ENCODE results near the gene AP1AR.
A peak's percentile ranks its signal among the peaks of the same experiment; 100 is the strongest.
"Not testable (repeated sequence)": the region's sequence is repeated elsewhere in the genome, so short reads cannot be mapped to it uniquely, and the experiment has no call there.

The AP1AR gene

GRCh38 chr4:112279025-112279881 is 47.7 kb downstream of the AP1AR start:
- no peak for DNase-seq (ENCODE audit: low read depth, low spot score)
- Histone ChIP-seq H3K4me1 (ENCODE audit: control insufficient read depth, insufficient read depth, low read length) (no peaks in the 10 kb centered on the region), H3K27me3 (ENCODE audit: control insufficient read depth, insufficient read depth, low read length) (no peaks in the 10 kb centered on the region), H3K4me3 (ENCODE audit: low read length) (no peak overlapping the region), H3K9me3 (ENCODE audit: control insufficient read depth, insufficient read depth, low read length) (no peaks in the 10 kb centered on the region), H3K27ac (ENCODE audit: low read length) (no peak overlapping the region), H3K36me3 (ENCODE audit: control insufficient read depth, insufficient read depth, low read length) (no peaks in the 10 kb centered on the region)
- no CpG with 5 or more reads among the region's 10 CpGs for WGBS (ENCODE audit: insufficient coverage, insufficient read length)

GRCh38 chr4:112279882-112280315 is 48.3 kb downstream of the AP1AR start:
- no peaks in the 10 kb centered on the region for H3K4me1 ChIP-seq (ENCODE audit: control insufficient read depth, insufficient read depth, low read length)
- H3K4me3 ChIP-seq (ENCODE audit: low read length): no peak overlapping the region
- H3K9me3 ChIP-seq (ENCODE audit: control insufficient read depth, insufficient read depth, low read length): no peaks in the 10 kb centered on the region
- WGBS (ENCODE audit: insufficient coverage, insufficient read length): no CpG with 5 or more reads among the region's 7 CpGs
- DNase-seq (ENCODE audit: low read depth, low spot score): no peak
- H3K27me3 ChIP-seq (ENCODE audit: control insufficient read depth, insufficient read depth, low read length): no peaks in the 10 kb centered on the region
- H3K27ac ChIP-seq (ENCODE audit: low read length): no peak overlapping the region
- H3K36me3 ChIP-seq (ENCODE audit: control insufficient read depth, insufficient read depth, low read length): no peaks in the 10 kb centered on the region

DNA sequence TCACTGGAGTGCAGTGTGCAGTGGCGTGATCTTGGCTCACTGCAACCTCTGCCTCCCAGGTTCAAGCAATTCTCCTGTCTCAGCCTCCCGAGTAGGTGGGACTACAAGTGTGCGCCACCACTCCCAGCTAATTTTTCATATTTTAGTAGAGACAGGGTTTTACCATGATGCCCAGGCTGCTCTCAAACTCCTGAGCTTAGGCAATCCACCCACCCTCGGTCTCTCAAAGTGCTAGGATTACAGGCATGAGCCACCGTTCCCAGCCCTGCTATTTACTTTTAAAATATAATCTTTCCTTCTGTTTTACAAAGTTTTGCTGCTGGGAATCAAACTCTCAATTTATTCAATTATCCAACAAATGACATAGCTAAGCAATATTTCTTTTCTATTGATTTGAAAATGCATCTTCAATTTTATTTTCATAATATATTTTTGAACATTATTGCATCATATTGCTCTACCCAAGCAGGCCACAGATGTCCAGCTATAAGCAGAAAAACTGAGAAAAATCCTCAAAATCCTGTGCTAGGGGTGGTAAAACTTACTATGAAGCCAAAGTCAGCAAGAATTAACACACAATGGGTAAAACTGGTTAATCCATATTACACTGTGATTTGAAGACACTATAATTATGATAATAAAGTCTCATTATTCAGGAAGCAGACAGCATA is 48.9 kb downstream of the AP1AR start:
- no peaks in the 10 kb centered on the region for H3K9me3 ChIP-seq (ENCODE audit: control insufficient read depth, insufficient read depth, low read length)
- no peak overlapping the region for H3K27ac ChIP-seq (ENCODE audit: low read length)
- H3K4me1 ChIP-seq (ENCODE audit: control insufficient read depth, insufficient read depth, low read length): no peaks in the 10 kb centered on the region; the same call in 1 of the 2 replicates
- no peaks in the 10 kb centered on the region for H3K36me3 ChIP-seq (ENCODE audit: control insufficient read depth, insufficient read depth, low read length)
- H3K4me3 ChIP-seq (ENCODE audit: low read length): no peak overlapping the region
- DNase-seq (ENCODE audit: low read depth, low spot score): no peak
- no CpG with 5 or more reads among the region's 5 CpGs for WGBS (ENCODE audit: insufficient coverage, insufficient read length)
- H3K27me3 ChIP-seq (ENCODE audit: control insufficient read depth, insufficient read depth, low read length): no peaks in the 10 kb centered on the region

- H3K4me1 ChIP-seq (ENCODE audit: control insufficient read depth, insufficient read depth, low read length); H3K27ac ChIP-seq (ENCODE audit: low read length); H3K9me3 ChIP-seq (ENCODE audit: control insufficient read depth, insufficient read depth, low read length); H3K4me3 ChIP-seq (ENCODE audit: low read length); H3K36me3 ChIP-seq (ENCODE audit: control insufficient read depth, insufficient read depth, low read length); H3K27me3 ChIP-seq (ENCODE audit: control insufficient read depth, insufficient read depth, low read length); DNase-seq (ENCODE audit: low read depth, low spot score): not testable (repeated sequence)
- no CpG with 5 or more reads among the region's 2 CpGs for WGBS (ENCODE audit: insufficient coverage, insufficient read length)
Observed at GRCh38 chr4:112281895-112282398, 50.4 kb downstream of the AP1AR start.

DNA sequence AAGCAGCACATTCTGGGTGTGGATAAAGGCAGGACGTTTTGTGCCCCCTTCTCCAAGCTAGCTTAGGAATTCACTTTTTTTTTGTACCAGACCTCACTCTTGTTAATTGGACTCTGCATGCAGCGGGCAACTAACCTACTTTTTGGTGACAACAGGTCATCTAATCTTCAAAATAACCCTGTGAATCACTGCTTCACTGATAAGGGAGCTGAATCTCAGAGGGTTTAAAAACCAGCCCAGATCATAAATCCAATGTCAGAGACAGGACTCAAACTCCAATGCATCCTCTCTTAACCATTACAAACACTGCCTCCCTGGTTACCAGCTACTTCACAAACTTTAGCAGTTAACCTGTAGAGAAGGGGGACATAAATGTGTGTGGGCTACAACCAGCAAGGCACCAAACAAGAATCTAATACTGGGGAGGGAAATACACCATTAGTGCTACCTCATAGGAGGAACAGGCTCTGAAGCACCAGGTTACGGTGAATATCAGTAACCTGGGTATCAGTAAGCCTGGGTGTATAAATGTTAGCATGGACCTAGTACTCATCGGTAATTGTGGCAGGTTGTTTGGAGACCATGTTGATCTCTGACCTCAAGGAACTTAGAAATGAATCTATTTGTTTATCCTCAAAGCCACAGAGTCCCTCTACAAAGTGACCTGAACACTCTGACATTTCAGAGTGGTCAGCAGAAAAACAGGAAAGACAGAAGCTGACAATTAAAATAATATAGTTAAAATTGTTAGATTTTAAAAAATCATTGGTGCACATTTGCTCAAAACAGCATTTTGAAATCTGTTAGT is 51.5 kb downstream of the AP1AR start:
- no peak overlapping the region for H3K4me3 ChIP-seq (ENCODE audit: low read length)
- no peak overlapping the region for H3K27ac ChIP-seq (ENCODE audit: low read length)
- DNase-seq (ENCODE audit: low read depth, low spot score): no peak
- WGBS (ENCODE audit: insufficient coverage, insufficient read length): no CpG with 5 or more reads among the region's 4 CpGs
- H3K36me3 ChIP-seq (ENCODE audit: control insufficient read depth, insufficient read depth, low read length): no peaks in the 10 kb centered on the region
- H3K4me1 ChIP-seq (ENCODE audit: control insufficient read depth, insufficient read depth, low read length): no peaks in the 10 kb centered on the region; the same call in 1 of the 2 replicates
- H3K9me3 ChIP-seq (ENCODE audit: control insufficient read depth, insufficient read depth, low read length): no peaks in the 10 kb centered on the region
- peaks cover 1% of the 10 kb centered on the region; the same call in 1 of the 2 replicates for H3K27me3 ChIP-seq (ENCODE audit: control insufficient read depth, insufficient read depth, low read length)

GRCh38 chr4:112284166-112284565 is 52.6 kb downstream of the AP1AR start:
- Histone ChIP-seq H3K36me3 (ENCODE audit: control insufficient read depth, insufficient read depth, low read length) (no peaks in the 10 kb centered on the region), H3K27ac (ENCODE audit: low read length) (no peak overlapping the region), H3K4me3 (ENCODE audit: low read length) (no peak overlapping the region), H3K9me3 (ENCODE audit: control insufficient read depth, insufficient read depth, low read length) (no peaks in the 10 kb centered on the region), H3K27me3 (ENCODE audit: control insufficient read depth, insufficient read depth, low read length) (peaks cover 1% of the 10 kb centered on the region; the same call in 1 of the 2 replicates), H3K4me1 (ENCODE audit: control insufficient read depth, insufficient read depth, low read length) (no peaks in the 10 kb centered on the region; the same call in 1 of the 2 replicates)
- no peak for DNase-seq (ENCODE audit: low read depth, low spot score)
- WGBS (ENCODE audit: insufficient coverage, insufficient read length): no CpG with 5 or more reads among the region's 6 CpGs

DNA sequence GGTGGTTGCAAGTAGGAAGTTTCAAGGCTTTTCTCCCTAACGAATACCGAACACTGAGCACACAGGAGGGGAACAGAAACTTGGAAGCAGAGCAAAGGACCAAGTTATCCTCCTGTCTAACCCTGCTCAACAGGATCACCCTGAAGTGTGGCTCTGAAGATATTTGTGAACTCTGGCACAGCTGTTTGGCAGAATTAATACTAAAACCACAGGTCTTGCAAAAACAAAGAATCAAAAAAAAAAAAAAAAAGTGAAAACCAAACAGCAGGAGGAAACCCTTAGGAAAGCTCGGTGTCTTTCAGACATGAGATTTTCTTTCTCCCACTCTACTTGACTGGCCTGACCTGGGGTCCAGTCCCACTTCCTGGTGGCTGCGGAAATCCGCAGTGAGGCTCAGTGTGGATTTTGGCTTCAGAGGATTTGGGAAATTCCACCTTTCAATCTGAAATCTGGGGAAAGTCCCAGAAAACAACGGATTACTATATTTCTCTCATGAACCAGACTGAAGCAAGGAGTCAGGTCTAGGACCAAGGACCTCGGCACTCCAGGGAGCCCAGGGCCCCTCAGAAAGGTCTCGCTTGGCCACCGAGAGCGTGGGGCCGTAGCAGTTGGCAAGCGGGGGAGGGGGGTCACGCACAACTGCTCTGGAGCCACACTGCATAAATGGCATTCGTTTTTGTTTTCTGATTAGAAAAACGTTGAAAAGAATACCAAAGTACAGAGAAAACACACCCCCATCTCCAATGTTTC is 53.2 kb downstream of the AP1AR start:
- no peaks in the 10 kb centered on the region; the same call in 1 of the 2 replicates for H3K4me1 ChIP-seq (ENCODE audit: control insufficient read depth, insufficient read depth, low read length)
- H3K27ac ChIP-seq (ENCODE audit: low read length): no peak overlapping the region
- WGBS (ENCODE audit: insufficient coverage, insufficient read length): no CpG with 5 or more reads among the region's 15 CpGs
- DNase-seq (ENCODE audit: low read depth, low spot score): no peak
- peaks cover 1% of the 10 kb centered on the region; the same call in 1 of the 2 replicates for H3K27me3 ChIP-seq (ENCODE audit: control insufficient read depth, insufficient read depth, low read length)
- H3K9me3 ChIP-seq (ENCODE audit: control insufficient read depth, insufficient read depth, low read length): no peaks in the 10 kb centered on the region
- no peaks in the 10 kb centered on the region for H3K36me3 ChIP-seq (ENCODE audit: control insufficient read depth, insufficient read depth, low read length)
- peak overlapping the region; percentile 89; the same call in 1 of the 2 replicates for H3K4me3 ChIP-seq (ENCODE audit: low read length)

DNA sequence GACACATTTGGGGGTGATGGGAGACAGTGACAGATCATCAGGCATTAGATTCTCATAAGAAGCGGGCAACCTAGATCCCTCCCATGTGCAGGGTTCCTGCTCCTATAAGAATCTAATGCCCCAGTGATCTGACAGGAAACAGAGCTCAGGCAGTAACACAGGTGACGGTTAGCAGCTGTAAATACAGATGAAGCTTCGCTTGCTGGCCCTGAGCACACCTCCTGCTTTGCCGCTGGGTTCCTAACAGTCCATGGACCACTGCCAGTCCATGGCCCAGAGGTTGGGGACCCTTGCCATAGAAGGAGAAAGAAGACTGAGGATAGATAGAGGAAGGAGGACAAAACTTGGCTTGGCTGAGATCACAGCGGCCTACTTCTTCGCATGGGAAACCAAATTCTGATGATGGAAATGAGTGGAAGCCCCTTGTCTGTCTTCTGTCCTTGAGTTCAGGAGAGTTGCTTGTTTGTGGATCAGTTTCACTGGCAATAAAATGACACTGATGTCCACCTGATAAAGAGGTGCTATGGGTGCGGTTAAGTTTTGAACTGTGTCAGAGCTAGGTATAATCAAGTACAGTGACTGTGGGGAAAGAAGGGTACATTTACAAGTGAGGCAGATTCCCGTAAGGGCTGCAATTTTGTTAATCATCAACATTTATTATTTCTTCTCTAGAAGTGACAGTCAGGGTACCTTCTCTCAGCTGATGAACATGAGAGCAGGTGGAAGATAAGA is 55.8 kb downstream of the AP1AR start:
- no peaks in the 10 kb centered on the region for H3K36me3 ChIP-seq (ENCODE audit: control insufficient read depth, insufficient read depth, low read length)
- no peaks in the 10 kb centered on the region; the same call in 1 of the 2 replicates for H3K4me1 ChIP-seq (ENCODE audit: control insufficient read depth, insufficient read depth, low read length)
- DNase-seq (ENCODE audit: low read depth, low spot score): no peak
- H3K4me3 ChIP-seq (ENCODE audit: low read length): no peak overlapping the region
- H3K9me3 ChIP-seq (ENCODE audit: control insufficient read depth, insufficient read depth, low read length): no peaks in the 10 kb centered on the region
- peaks cover 1% of the 10 kb centered on the region; the same call in 1 of the 2 replicates for H3K27me3 ChIP-seq (ENCODE audit: control insufficient read depth, insufficient read depth, low read length)
- no peak overlapping the region for H3K27ac ChIP-seq (ENCODE audit: low read length)
- WGBS (ENCODE audit: insufficient coverage, insufficient read length): no CpG with 5 or more reads among the region's 8 CpGs

DNA sequence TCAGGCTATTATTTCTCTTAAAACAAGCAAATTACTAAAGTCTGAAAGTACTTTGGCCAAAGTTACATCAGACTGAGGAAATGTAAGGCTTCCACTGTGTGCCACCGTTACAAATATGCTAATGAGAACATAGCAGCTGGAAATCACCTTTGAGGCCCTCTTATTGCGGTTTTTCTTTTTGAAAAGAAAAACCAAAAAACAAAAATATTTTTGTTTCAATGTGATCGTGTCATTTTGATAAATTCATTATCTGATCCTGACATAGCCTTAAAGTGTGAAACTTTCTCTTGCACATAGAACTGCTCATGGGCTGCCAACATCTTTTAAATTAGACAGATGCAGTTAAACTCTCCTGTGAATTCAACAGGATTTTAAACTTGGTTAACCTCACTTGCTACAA is 56.9 kb downstream of the AP1AR start:
- H3K27ac ChIP-seq (ENCODE audit: low read length): no peak overlapping the region
- peaks cover 1% of the 10 kb centered on the region; the same call in 1 of the 2 replicates for H3K27me3 ChIP-seq (ENCODE audit: control insufficient read depth, insufficient read depth, low read length)
- no peak overlapping the region for H3K4me3 ChIP-seq (ENCODE audit: low read length)
- no peaks in the 10 kb centered on the region for H3K36me3 ChIP-seq (ENCODE audit: control insufficient read depth, insufficient read depth, low read length)
- no peak for DNase-seq (ENCODE audit: low read depth, low spot score)
- no peaks in the 10 kb centered on the region for H3K9me3 ChIP-seq (ENCODE audit: control insufficient read depth, insufficient read depth, low read length)
- WGBS (ENCODE audit: insufficient coverage, insufficient read length): no CpG with 5 or more reads among the region's 3 CpGs
- no peaks in the 10 kb centered on the region; the same call in 1 of the 2 replicates for H3K4me1 ChIP-seq (ENCODE audit: control insufficient read depth, insufficient read depth, low read length)
